Breast epithelium (tissue), 3 donors: Measurements from ENCODE around the gene DIS3L2.

ENCODE experiments used
- POLR2A ChIP-seq: fragments of 450-650 bp; IDR thresholded peaks from one replicate; pipeline ENCODE4 v1.6.1; 2016; ENCODE audit warnings: antibody characterized with exemption, mild to moderate bottlenecking, moderate library complexity
- POLR2AphosphoS5 ChIP-seq, 3 donors: sonication (generic); formaldehyde crosslinking; IDR thresholded peaks; one replicate each; pipeline ENCODE4 v1.6.1; 2017; ENCODE audit warnings: antibody characterized with exemption in 3 of 3
- TF ChIP-seq, protein P1 (sequence below), 3 donors: fragments of 450-650 bp; IDR thresholded peaks; one replicate each; pipeline ENCODE4 v1.5.1; 2016 to 2017; ENCODE audit warnings: antibody characterized with exemption in 3 of 3, mild to moderate bottlenecking in 3 of 3, moderate library complexity in 3 of 3

DNA sequence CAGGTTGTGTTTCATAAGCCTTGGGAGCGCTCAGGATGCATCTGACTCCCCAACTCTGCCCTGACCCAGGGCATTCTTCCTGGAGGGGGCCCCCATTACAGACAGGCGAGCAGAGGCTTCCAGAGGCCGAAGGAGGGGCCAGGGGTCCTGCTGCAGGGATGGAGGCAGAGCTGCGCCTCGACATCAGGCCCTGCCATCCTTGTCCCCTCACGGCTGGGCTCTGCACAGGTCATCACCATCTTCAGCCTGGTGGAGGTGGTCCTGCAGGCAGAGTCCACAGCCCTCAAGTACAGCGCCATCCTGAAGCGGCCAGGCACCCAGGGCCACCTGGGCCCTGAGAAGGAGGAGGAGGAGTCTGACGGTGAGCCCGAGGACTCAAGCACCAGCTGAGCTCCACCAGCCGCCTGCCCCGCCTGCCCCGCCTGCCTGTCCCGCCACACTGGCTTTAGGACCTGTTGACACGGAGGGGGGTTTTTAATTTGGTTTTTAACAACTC lies 374.8 kb downstream of the DIS3L2 start:
- TF ChIP-seq, protein P1, sequence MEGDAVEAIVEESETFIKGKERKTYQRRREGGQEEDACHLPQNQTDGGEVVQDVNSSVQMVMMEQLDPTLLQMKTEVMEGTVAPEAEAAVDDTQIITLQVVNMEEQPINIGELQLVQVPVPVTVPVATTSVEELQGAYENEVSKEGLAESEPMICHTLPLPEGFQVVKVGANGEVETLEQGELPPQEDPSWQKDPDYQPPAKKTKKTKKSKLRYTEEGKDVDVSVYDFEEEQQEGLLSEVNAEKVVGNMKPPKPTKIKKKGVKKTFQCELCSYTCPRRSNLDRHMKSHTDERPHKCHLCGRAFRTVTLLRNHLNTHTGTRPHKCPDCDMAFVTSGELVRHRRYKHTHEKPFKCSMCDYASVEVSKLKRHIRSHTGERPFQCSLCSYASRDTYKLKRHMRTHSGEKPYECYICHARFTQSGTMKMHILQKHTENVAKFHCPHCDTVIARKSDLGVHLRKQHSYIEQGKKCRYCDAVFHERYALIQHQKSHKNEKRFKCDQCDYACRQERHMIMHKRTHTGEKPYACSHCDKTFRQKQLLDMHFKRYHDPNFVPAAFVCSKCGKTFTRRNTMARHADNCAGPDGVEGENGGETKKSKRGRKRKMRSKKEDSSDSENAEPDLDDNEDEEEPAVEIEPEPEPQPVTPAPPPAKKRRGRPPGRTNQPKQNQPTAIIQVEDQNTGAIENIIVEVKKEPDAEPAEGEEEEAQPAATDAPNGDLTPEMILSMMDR (IDR thresholded peaks at IDR 0.05) = no peak
- TF ChIP-seq POLR2AphosphoS5 (IDR thresholded peaks at IDR 0.05) (no peak), POLR2A (no peak)
